ENCODE data around the gene CANT1. TPM values are rescaled to one million over a fixed set of nuclear protein-coding genes. Genes with fewer than 3 reads are reported as not detected.
"Not testable (repeated sequence)": the region's sequence is repeated elsewhere in the genome, so short reads cannot be mapped to it uniquely, and the experiment has no call there.

Gene CANT1
- polyA plus RNA-seq, 3 donors, result 38.7 to 45.1 (median 39.2) TPM

GRCh38 chr17:79028496-79029326 lies 19.1 kb upstream of the CANT1 start:
- no peak for DNase-seq (ENCODE audit: low read depth in 3 of 3, low spot score in 2 of 3)

DNA sequence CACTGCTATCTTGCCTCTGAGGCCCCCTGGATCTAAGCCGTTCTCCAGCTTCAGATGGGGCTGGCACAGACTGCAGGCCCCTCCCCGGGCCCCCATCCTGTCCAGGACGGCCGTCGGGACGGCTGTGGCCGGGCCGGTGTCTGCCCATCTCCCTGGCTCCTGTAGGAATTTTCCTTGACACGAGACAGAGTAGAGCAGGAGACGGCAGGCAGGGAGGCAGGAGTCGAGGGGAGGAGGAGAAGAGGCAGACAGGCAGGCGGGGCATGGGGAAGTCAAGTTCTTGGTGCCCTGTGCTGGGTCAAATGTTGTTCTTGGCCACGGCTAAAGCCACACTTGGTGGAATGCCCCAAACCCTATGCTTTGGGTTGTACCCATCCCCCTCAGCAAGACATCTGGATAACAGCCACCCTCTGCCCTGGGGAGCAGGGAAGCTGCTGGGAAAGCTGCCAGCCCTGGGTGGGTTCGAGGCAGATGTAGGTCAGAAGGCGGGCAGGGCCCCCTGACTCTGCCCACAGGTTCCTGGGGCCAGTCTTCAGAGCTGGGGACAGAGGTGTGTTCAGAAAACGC lies 18.4 kb upstream of the CANT1 start:
- no peak for DNase-seq (ENCODE audit: low read depth in 3 of 3, low spot score in 2 of 3)

DNA sequence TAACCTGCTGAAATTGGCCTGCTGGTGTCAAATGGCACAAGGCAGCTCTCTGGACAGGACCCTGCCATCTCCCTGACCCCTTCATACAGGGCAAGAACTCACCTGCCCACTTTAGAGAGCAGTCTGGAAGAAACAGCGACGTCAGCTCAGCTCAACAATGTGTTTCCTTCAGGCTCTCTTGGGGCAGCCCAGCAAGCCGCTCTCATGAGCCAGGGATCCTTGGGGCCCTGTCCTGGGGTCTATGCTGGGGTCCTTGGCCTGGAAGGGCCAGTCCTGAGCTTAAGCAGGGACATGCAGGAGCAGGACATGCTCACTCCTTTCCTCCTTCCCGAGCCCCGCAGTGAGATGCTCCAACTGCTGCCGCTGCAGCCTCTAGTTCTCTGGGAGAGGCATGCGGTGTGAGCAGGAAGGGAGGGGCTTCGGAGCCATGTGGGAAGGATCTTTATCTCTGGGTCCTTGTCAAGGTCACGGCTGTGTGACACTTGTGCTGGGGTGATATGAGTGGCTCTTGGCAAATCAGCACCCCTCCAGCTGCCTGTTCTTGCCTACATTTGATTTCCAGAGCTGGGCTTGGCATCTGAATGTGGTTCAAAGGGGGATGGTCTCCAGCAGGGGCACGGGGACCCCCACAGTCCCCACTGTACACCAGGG lies 17.8 kb upstream of the CANT1 start:
- no peak for DNase-seq (ENCODE audit: low read depth in 3 of 3, low spot score in 2 of 3)

GRCh38 chr17:79026376-79027273 lies 17.1 kb upstream of the CANT1 start:
- no peak for DNase-seq (ENCODE audit: low read depth in 3 of 3, low spot score in 2 of 3)

- DNase-seq (ENCODE audit: low read depth in 3 of 3, low spot score in 2 of 3), result no peak
These were observed 15.6 kb upstream of the CANT1 start for GRCh38 chr17:79024901-79025737.

DNA sequence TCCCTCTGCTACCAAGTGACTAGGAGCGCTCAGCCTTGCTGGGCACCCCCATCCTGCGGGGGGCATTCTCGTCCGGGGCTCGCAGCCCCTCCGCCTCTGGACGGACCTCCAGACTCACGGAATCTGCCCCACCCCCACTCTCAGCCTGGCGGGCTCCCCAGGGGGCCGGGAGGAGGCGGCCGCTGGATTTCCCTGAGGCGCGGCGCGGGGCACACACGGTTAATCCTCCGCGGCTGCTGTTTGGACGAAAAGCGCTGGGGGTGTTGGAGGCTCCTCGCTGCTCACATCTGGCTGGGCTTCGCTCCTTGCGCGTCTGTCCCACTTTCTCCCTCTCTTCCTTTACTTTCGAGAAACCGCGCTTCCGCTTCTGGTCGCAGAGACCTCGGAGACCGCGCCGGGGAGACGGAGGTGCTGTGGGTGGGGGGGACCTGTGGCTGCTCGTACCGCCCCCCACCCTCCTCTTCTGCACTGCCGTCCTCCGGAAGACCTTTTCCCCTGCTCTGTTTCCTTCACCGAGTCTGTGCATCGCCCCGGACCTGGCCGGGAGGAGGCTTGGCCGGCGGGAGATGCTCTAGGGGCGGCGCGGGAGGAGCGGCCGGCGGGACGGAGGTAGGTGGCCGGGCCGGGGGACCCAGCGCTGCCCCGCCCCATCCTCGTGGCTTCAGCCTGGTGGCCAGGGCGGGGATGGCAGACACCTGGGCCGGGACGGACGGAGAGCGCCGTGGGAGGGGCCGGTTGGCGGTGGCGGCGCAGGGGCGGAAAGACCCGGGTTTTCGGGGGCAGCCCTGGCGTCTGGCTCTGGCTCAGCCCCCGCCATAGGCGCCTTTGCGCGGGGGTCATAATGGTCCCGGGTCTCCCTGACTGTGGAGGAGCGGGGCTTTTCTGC lies 14.6 kb upstream of the CANT1 start, which contains the start of gene C1QTNF1:
C1QTNF1 (plus strand) TSS at position 284 of the 886 bp plus-strand sequence. CDS start 19,800 bp downstream, outside the sequence.
- no peak for DNase-seq (ENCODE audit: low read depth in 3 of 3, low spot score in 2 of 3)

DNA sequence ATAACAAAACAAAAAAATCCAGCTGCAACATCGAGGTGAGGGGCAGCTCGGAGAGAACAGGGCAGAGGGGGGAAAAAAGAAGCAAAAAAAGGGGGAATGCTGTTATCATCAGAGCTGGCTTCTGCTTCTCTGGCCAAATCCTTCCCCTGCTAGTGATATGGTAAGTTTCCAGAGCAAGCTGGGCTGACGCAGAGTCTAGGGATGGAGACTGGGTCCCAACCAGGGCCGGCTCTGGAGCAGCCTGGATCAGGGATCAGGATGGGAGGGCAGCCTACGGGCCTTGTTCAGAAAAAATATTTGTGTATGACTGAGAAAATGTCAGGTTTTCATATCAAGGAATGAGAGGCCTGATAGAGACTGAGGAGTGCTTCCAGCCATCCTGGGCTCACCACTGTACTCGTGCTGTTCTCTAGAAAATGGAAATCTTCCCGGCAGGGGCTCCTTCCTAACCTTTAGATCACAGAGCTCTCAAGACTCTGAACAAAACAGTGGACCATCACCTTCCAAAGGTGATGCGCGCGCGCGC lies 13.7 kb upstream of the CANT1 start:
- no peak for DNase-seq (ENCODE audit: low read depth in 3 of 3, low spot score in 2 of 3)

DNA sequence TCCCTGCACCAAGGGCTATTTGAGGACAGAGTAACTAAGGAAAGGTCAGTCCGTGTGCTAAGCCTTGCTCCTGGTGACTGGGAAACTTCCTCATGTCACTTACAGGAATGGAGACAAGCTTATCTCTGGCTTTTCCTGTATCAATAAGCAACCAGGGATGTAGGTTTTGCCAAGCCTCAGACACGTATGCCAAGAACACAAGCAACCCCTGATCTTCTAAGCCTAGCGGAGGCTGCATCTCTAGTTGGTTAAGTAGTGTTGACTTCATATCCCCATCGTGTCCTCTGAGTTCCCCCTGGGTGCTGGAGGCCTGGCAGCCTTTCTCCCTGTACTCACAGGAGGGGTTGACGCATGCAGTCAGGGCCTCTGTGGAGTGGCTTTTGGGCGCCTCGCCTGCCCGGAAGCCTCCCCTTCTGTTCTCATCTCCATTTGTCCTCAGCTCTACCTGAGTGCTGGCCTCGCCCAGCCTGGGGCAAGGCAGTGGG lies 13.0 kb upstream of the CANT1 start:
- DNase-seq (ENCODE audit: low read depth in 3 of 3, low spot score in 2 of 3), result no peak

DNA sequence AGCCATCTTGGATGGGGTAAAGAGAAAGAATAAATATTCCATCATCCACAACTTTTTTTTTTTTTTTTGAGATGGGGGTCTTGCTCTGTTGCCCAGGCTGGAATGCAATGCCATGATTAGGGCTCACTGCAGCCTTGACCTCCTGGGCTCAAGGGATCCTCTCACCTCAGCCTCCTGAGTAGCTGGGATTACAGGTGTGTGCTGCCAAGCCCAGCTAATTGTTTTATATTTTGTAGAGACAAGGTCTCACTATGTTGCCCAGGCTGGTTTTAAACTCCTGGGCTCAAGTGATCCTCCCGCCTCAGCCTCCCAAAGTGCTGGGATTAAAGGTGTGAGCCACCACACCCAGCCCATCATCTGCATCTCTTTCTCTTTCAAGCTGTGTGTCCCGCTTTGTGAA lies 12.4 kb upstream of the CANT1 start:
- DNase-seq (ENCODE audit: low read depth in 3 of 3, low spot score in 2 of 3), result not testable (repeated sequence)

DNA sequence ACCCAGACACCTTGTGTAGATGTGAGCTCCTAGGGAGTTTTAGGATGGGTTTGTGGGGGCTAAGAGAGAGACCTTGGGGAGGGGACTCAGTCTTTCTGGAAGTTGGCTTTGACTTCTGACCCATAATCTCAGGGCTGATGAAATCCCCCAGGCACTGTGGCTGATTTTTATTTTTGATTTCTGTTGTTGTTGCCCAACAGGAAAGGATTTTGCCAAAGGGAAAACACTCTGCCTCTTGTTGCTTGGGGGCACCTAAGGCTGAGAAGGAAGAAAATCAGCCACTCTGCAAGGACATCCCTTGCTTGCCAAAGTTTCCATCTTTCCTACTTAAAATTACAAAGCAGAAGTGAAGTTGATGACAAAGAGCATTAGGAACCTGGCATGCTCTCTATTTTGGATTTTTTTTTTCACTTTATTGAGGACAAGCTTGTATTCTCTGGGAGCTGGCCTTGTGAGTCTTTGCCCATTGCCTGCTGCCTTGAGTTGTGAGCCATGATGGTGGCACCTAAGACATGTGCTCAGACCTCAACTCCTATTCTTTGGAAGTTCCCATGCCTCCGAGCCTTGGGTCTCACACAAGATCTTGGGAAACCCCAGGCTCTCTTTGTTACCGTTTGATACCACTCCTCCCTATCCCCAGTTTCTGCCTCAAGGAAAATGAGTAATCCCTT lies 11.2 kb upstream of the CANT1 start:
- DNase-seq (ENCODE audit: low read depth in 3 of 3, low spot score in 2 of 3), result no peak

DNA sequence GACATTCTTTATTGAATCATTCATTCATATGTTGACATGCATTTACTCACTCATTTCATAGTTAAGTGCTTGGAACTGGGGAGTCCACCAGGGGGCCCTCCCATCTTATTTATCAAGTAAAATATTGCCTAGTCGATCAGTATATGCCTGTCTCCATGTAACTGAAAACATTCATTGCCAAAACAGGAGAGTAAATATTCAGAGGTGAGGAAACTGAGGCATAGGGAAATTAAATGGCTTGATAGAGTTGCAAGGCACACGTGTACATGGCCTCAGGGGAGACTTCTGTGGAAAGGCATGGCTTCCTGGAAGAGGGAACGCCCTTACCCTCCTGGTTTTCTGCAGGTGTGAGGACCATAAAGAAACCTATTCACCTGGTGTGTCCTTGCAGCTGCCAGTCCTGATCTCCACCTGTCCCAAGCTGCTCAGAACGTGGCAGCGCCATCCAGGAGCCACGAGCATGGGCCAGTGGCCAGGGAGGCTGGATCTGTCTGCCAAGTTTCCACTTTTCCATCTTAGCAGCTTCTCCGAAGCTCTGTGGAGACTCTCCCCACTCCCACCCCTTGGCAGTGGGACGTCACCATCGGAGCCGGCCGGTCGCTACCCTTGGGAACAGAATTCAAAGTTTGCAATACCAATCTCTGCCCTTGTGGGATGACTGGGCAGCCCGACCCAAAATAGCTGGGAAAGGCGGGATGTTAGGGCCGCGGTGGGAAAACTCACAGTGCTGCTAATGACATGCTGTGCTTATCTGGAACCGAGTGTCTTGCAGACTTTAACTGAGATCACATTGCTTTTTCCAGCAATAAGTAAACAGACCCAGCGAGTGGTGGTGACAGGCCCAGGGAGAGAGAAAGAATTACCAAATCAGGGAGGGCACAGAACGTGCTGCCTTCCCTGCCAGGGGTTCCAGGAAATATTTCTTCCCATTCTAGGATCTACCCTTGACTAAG lies 10.3 kb upstream of the CANT1 start:
- DNase-seq (ENCODE audit: low read depth in 3 of 3, low spot score in 2 of 3), result no peak

DNA sequence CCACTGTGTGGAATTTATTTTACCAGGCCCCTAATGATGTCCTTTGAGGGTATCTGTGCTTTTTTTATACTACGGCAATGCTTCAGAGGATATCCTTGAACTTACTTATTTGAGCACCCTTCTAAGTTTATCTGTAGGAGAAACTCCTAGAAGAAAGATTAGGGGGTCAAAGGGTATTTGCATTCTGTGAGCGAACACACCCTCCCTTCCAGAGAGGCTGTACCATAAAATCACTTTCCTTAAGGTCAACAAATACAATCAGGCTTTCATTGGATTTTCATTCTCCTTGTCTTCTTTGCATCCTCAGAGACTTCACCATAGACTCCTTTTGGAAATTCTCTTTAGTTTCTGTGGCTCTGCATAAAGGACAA lies 9.7 kb upstream of the CANT1 start:
- no peak for DNase-seq (ENCODE audit: low read depth in 3 of 3, low spot score in 2 of 3)

- no peak for DNase-seq (ENCODE audit: low read depth in 3 of 3, low spot score in 2 of 3)
These were observed 8.8 kb upstream of the CANT1 start for GRCh38 chr17:79018370-79018695.

DNA sequence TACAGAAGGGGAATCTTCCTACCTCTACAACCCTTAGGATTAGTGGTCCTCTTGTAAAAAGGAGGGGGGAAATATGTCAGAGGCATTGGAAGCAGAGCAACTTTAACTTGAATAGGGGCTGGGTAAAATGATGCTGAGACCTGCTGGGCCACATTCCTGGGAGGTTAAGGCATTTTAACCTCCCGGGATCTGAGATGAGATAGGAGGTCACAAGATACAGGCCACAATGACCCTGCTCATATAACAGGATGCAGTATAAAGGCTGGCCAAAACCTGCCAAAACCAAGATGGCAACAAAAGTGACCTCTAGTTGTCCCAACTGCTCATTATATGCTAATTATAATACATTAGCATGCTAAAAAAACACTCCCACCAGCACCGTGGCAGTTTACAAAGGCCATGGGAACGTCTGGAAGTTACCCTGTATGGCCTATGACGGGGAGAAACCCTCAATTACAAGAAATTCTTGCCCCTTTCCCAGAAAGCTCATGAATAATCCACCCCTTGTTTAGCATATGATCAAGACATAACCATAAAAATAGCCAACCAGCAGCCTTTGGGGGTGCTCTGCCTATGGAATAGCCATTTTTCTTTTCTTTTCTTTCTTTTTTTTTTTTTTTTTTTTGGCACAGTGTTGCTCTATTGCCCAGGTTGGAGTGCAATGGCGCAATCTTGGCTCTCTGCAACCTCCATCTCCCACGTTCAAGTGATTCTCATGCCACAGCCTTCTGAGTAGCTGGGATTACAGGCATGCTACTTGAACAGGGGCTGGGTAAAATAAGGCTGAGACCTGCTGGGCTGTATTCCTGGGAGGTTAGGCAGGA lies 8.2 kb upstream of the CANT1 start:
- DNase-seq (ENCODE audit: low read depth in 3 of 3, low spot score in 2 of 3), result no peak

- DNase-seq (ENCODE audit: low read depth in 3 of 3, low spot score in 2 of 3), result no peak
These were observed 4.7 kb upstream of the CANT1 start for GRCh38 chr17:79014158-79014758.
